CD4-positive, alpha-beta T cell treated with Interleukin-10 for 1 hour (primary cell): ENCODE measurements around the gene SLC13A5.
A peak's percentile ranks its signal among the peaks of the same experiment; 100 is the strongest.
"Not testable (repeated sequence)": the region's sequence is repeated elsewhere in the genome, so short reads cannot be mapped to it uniquely, and the experiment has no call there.

Source experiments
- DNase-seq: peaks from one replicate; pipeline ENCODE4 v3.0.0-alpha.2; 2020

SLC13A5 gene

GRCh38 chr17:6710317-6710716 is 2.9 kb downstream of the SLC13A5 start:
- DNase-seq, result no peak

- no peak for DNase-seq
Measured at GRCh38 chr17:6708357-6708961, 4.7 kb downstream of the SLC13A5 start.

GRCh38 chr17:6706996-6707395 is 6.2 kb downstream of the SLC13A5 start:
- no peak for DNase-seq

GRCh38 chr17:6706499-6706898 is 6.7 kb downstream of the SLC13A5 start:
- no peak for DNase-seq

- no peak for DNase-seq
Measured at GRCh38 chr17:6704470-6705052, 8.6 kb downstream of the SLC13A5 start.

- no peak for DNase-seq
Measured at GRCh38 chr17:6703751-6704150, 9.4 kb downstream of the SLC13A5 start.

- no peak for DNase-seq
Measured at GRCh38 chr17:6702567-6703215, 10.5 kb downstream of the SLC13A5 start.

GRCh38 chr17:6701719-6702118 is 11.4 kb downstream of the SLC13A5 start:
- DNase-seq, result peak; percentile 7

- no peak for DNase-seq
Measured at GRCh38 chr17:6700948-6701307, 12.2 kb downstream of the SLC13A5 start.

GRCh38 chr17:6699997-6700947 is 12.9 kb downstream of the SLC13A5 start:
- DNase-seq, result no peak

- DNase-seq, result no peak
Measured at GRCh38 chr17:6698004-6698403, 15.2 kb downstream of the SLC13A5 start.

- DNase-seq, result no peak
Measured at GRCh38 chr17:6696906-6697305, 16.3 kb downstream of the SLC13A5 start.

GRCh38 chr17:6695565-6695964 is 17.6 kb downstream of the SLC13A5 start:
- no peak for DNase-seq

GRCh38 chr17:6695051-6695450 is 18.1 kb downstream of the SLC13A5 start:
- DNase-seq, result no peak

GRCh38 chr17:6691958-6692357 is 21.2 kb downstream of the SLC13A5 start:
- DNase-seq, result not testable (repeated sequence)

- no peak for DNase-seq
Measured at GRCh38 chr17:6691546-6691945, 21.6 kb downstream of the SLC13A5 start.

GRCh38 chr17:6690641-6691040 is 22.5 kb downstream of the SLC13A5 start:
- no peak for DNase-seq

- no peak for DNase-seq
Measured at GRCh38 chr17:6688944-6689343, 24.2 kb downstream of the SLC13A5 start.

- DNase-seq, result no peak
Measured at GRCh38 chr17:6686026-6686425, 27.1 kb downstream of the SLC13A5 start.

- DNase-seq, result no peak
Measured at GRCh38 chr17:6684881-6685767, 28.0 kb downstream of the SLC13A5 start.

GRCh38 chr17:6684460-6684783 is 28.7 kb downstream of the SLC13A5 start:
- no peak for DNase-seq

- DNase-seq, result no peak
Measured at GRCh38 chr17:6683730-6684459, 29.3 kb downstream of the SLC13A5 start.
